KMS-11 (cell line): ENCODE data around the gene INPP4A.
"Not testable (repeated sequence)": the region's sequence is repeated elsewhere in the genome, so short reads cannot be mapped to it uniquely, and the experiment has no call there.

Source experiments
- H2AFZ ChIP-seq: fragments of 200-600 bp; sonication (generic); 2 replicates; pipeline ENCODE4 v1.6.1; 2016; ENCODE audit warnings: antibody characterized with exemption, mixed run types, low read depth
- H3K27ac ChIP-seq: fragments of 200-600 bp; sonication (generic); 2 replicates; pipeline ENCODE4 v1.6.1; 2016; ENCODE audit warnings: mild to moderate bottlenecking, mixed run types
- H3K27me3 ChIP-seq: fragments of 200-600 bp; sonication (generic); 2 replicates; pipeline ENCODE4 v1.6.1; 2017; ENCODE audit warnings: mild to moderate bottlenecking, low read depth, mixed run types, moderate library complexity; ENCODE audit not compliant: insufficient read depth
- H3K36me3 ChIP-seq: fragments of 200-600 bp; sonication (generic); 2 replicates; pipeline ENCODE4 v1.6.1; 2017; ENCODE audit warnings: mild to moderate bottlenecking, mixed run types; ENCODE audit not compliant: insufficient read depth
- H3K4me1 ChIP-seq: fragments of 200-600 bp; sonication (generic); 2 replicates; pipeline ENCODE4 v1.6.1; 2016; ENCODE audit warnings: mild to moderate bottlenecking, low read depth, mixed run types; ENCODE audit not compliant: poor library complexity, severe bottlenecking
- H3K4me2 ChIP-seq: fragments of 200-600 bp; sonication (generic); 2 replicates; pipeline ENCODE4 v1.7.0; 2016; ENCODE audit warnings: mild to moderate bottlenecking, mixed run types
- H3K4me3 ChIP-seq: fragments of 200-600 bp; sonication (generic); IDR thresholded peaks from 2 replicates; pipeline ENCODE4 v1.6.1; 2017; ENCODE audit warnings: low read depth, low read length, mixed read lengths; ENCODE audit not compliant: insufficient read depth
- H3K79me2 ChIP-seq: fragments of 200-600 bp; sonication (generic); 2 replicates; pipeline ENCODE4 v1.6.1; 2016; ENCODE audit warnings: low read depth, mixed run types; ENCODE audit not compliant: insufficient read depth
- H3K9ac ChIP-seq: fragments of 200-600 bp; sonication (generic); 2 replicates; pipeline ENCODE4 v1.6.1; 2016; ENCODE audit warnings: mild to moderate bottlenecking, mixed run types
- H4K20me1 ChIP-seq: fragments of 200-600 bp; sonication (generic); 2 replicates; pipeline ENCODE4 v1.6.1; 2016; ENCODE audit warnings: mild to moderate bottlenecking, mixed run types; ENCODE audit not compliant: insufficient read depth
- TF ChIP-seq, protein P1 (sequence below): fragments of 200-600 bp; sonication (generic); conservative IDR thresholded peaks from 2 replicates; pipeline ENCODE4 v1.6.1; 2017; ENCODE audit warnings: low read depth, mild to moderate bottlenecking, antibody characterized with exemption, low read length, moderate library complexity, mixed read lengths

INPP4A gene

GRCh38 chr2:98589489-98589888 is 144.8 kb downstream of the INPP4A start:
- no peaks in the 10 kb centered on the region for H3K4me1 ChIP-seq
- no peaks in the 10 kb centered on the region for H4K20me1 ChIP-seq
- H3K27me3 ChIP-seq = no peaks in the 10 kb centered on the region
- no peaks in the 10 kb centered on the region for H3K79me2 ChIP-seq
- H3K9ac ChIP-seq = no peak overlapping the region
- no peaks in the 10 kb centered on the region for H3K36me3 ChIP-seq
- no peak overlapping the region for H3K4me2 ChIP-seq
- TF ChIP-seq, protein P1, sequence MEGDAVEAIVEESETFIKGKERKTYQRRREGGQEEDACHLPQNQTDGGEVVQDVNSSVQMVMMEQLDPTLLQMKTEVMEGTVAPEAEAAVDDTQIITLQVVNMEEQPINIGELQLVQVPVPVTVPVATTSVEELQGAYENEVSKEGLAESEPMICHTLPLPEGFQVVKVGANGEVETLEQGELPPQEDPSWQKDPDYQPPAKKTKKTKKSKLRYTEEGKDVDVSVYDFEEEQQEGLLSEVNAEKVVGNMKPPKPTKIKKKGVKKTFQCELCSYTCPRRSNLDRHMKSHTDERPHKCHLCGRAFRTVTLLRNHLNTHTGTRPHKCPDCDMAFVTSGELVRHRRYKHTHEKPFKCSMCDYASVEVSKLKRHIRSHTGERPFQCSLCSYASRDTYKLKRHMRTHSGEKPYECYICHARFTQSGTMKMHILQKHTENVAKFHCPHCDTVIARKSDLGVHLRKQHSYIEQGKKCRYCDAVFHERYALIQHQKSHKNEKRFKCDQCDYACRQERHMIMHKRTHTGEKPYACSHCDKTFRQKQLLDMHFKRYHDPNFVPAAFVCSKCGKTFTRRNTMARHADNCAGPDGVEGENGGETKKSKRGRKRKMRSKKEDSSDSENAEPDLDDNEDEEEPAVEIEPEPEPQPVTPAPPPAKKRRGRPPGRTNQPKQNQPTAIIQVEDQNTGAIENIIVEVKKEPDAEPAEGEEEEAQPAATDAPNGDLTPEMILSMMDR = no peak
- H3K4me3 ChIP-seq = no peak overlapping the region
- no peak overlapping the region for H3K27ac ChIP-seq
- no peak overlapping the region for H2AFZ ChIP-seq

GRCh38 chr2:98592565-98592964 is 147.9 kb downstream of the INPP4A start:
- Histone ChIP-seq H3K27me3 (no peaks in the 10 kb centered on the region), H3K27ac (no peak overlapping the region), H3K4me3 (no peak overlapping the region), H3K79me2 (no peaks in the 10 kb centered on the region), H3K9ac (no peak overlapping the region), H3K4me1 (no peaks in the 10 kb centered on the region), H3K4me2 (no peak overlapping the region), H4K20me1 (no peaks in the 10 kb centered on the region), H2AFZ (no peak overlapping the region), H3K36me3 (no peaks in the 10 kb centered on the region)
- TF ChIP-seq, protein P1 = no peak

GRCh38 chr2:98594665-98595064 is 150.0 kb downstream of the INPP4A start:
- H3K4me1 ChIP-seq, H3K79me2 ChIP-seq, H3K36me3 ChIP-seq, H4K20me1 ChIP-seq, H3K27me3 ChIP-seq, H3K9ac ChIP-seq, H3K4me3 ChIP-seq, H2AFZ ChIP-seq, H3K27ac ChIP-seq, H3K4me2 ChIP-seq: not testable (repeated sequence)

DNA sequence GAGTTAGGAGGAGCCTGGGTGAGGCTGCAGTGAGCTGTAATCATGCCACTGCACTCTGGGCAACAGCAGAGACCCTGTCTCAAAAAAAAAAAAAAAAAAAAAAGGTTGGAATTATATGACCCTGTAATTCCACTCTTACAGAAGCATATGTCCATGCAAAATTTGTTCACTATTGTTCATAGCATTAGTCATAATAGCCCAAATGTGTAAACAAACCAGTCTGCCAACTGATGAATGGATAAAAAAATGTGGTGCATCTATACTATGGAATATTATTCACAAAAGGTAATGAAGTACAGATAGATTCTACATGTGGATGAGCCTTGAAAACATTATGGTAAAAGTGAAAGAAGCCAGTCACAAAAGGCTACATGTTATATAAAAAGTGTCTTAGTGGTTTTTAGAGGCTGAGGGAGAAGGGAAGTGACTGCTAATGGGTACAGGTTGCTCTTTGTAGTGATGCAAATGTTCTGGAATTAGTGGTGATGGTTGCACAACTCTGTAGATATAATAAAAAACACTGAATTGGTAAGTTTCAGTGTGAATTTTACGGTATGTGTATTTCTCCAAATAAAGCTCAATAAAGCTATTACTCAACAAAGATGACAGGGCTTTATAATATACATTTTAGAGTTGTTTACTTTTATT is 154.2 kb downstream of the INPP4A start:
- Histone ChIP-seq H3K4me3 (no peak overlapping the region), H3K36me3 (no peaks in the 10 kb centered on the region), H3K79me2 (no peaks in the 10 kb centered on the region), H3K4me1 (peaks cover 8% of the 10 kb centered on the region), H3K9ac (no peak overlapping the region), H3K27me3 (no peaks in the 10 kb centered on the region), H4K20me1 (no peaks in the 10 kb centered on the region), H2AFZ (no peak overlapping the region), H3K27ac (no peak overlapping the region), H3K4me2 (no peak overlapping the region)
- TF ChIP-seq, protein P1 = no peak

DNA sequence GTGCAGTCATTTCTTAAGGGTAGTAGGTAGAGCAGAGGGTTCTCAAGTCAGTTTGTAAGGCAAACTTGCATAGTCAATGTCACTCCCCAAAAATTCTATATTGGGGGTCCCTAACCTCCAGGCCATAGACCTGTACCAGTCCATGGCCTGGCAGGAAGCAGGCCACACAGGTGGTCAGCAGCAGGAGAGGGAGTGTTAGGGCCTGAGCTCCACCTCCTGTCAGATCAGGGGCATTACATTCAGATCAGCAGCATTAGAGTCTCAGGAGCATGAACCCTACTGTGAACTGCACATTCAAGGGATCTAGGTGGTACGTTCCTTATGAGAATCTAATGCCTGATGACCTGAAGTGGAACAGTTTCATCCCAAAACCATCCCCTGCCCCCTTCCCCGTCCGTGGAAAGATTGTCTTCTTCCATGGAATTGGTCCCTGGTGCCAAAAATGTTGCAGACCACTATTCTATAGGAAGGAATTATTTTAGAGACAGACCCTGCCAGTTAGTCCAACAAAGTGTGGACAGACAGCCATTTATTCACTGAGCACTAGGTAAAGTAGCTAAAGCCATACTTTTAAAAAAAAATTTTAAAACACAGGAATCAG is 157.0 kb downstream of the INPP4A start:
- Histone ChIP-seq H3K36me3 (no peaks in the 10 kb centered on the region), H3K79me2 (no peaks in the 10 kb centered on the region; the same call in 1 of the 2 replicates), H2AFZ (no peak overlapping the region), H3K27ac (no peak overlapping the region), H3K9ac (no peak overlapping the region), H4K20me1 (no peaks in the 10 kb centered on the region), H3K4me3 (no peak overlapping the region), H3K27me3 (no peaks in the 10 kb centered on the region), H3K4me1 (peaks cover 8% of the 10 kb centered on the region), H3K4me2 (no peak overlapping the region)
- TF ChIP-seq, protein P1 = peak; percentile 87
